Lower lobe of right lung (tissue), 2 donors: ENCODE results near the gene BEND6. TPM values are rescaled to one million over a fixed set of nuclear protein-coding genes. Genes with fewer than 3 reads are reported as not detected.

Source experiments
- ATAC-seq, 2 donors: fragments of 200-7000 bp; cut with Tn5 transposase; one replicate each; pipeline ENCODE4 v1.9.1; 2020 to 2022; ENCODE audit warnings: mild to moderate bottlenecking in 2 of 2, moderate library complexity in 2 of 2
- DNase-seq: peaks from one replicate; pipeline ENCODE4 v3.0.0-alpha.2; 2020
- H3K27ac ChIP-seq: fragments of 200-600 bp; one replicate; pipeline ENCODE4 v1.8.0; 2022
- H3K27me3 ChIP-seq: fragments of 200-600 bp; one replicate; pipeline ENCODE4 v1.8.0; 2022; ENCODE audit warnings: low read depth
- H3K36me3 ChIP-seq: fragments of 200-600 bp; one replicate; pipeline ENCODE4 v1.8.0; 2022; ENCODE audit warnings: mild to moderate bottlenecking
- H3K4me1 ChIP-seq: fragments of 200-600 bp; one replicate; pipeline ENCODE4 v1.8.0; 2022
- H3K4me3 ChIP-seq: fragments of 200-600 bp; one replicate; pipeline ENCODE4 v1.8.0; 2022; ENCODE audit warnings: mild to moderate bottlenecking
- H3K9me3 ChIP-seq: fragments of 200-600 bp; one replicate; pipeline ENCODE4 v1.8.0; 2022
- CTCF ChIP-seq: fragments of 200-600 bp; IDR thresholded peaks from one replicate; pipeline ENCODE4 v1.8.0; 2022; ENCODE audit warnings: antibody characterized with exemption, mild to moderate bottlenecking
- intact Hi-C: fragments of 100-400 bp; cut with DNase I; formaldehyde crosslinking; loops from one replicate; pipeline ENCODE4 v1.11.0; 2022
- total RNA-seq: library from RNA; stranded (reverse); fragmentation: NEBNext Ultra II Directional; extraction: Animal tissue kit (Norgen Biotek cat#: 25700); gene quantifications from one replicate; pipeline ENCODE4 v1.2.1, GENCODE V29; 2021
- donor health status: DM: no; HTN: yes; CAD: no; lungs with severe emphysema.

BEND6 gene
- total RNA-seq, 1 donor from 2014 or later = 0.32 TPM

GRCh38 chr6:56986611-56987010 is 31.7 kb downstream of the BEND6 start:
- no peak overlapping the region for H3K4me3 ChIP-seq
- H3K27ac ChIP-seq = no peak overlapping the region
- no peaks in the 10 kb centered on the region for H3K36me3 ChIP-seq
- H3K9me3 ChIP-seq = no peaks in the 10 kb centered on the region
- TF ChIP-seq CTCF = no peak
- H3K27me3 ChIP-seq = no peaks in the 10 kb centered on the region
- intact Hi-C loops = no loop called here
- no peak for ATAC-seq
- no peak for DNase-seq
- H3K4me1 ChIP-seq = no peaks in the 10 kb centered on the region

DNA sequence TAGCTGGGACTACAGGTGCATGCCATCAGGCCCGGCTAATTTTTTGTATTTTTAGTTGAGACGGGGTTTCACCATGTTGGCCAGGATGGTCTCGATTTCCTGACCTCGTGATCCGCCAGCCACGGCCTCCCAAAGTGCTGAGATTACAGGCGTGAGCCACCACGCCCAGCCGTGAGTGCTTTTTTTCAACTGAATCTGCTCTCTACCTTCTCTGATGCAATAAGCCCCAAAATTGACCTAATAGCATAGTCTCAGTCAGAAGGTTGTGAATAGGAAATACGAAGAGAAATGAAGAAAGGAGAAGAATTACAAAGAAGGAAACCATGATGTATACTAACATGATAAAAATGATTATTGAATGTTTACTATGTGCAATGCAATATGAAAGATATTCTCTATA is 33.2 kb downstream of the BEND6 start:
- TF ChIP-seq CTCF = no peak
- Histone ChIP-seq H3K27me3 (no peaks in the 10 kb centered on the region), H3K4me1 (no peaks in the 10 kb centered on the region), H3K9me3 (no peaks in the 10 kb centered on the region), H3K36me3 (no peaks in the 10 kb centered on the region), H3K27ac (no peak overlapping the region), H3K4me3 (no peak overlapping the region)
- DNase-seq (no peak), ATAC-seq (no peak)
- intact Hi-C loops = no loop called here

- Histone ChIP-seq H3K4me1 (no peaks in the 10 kb centered on the region), H3K27me3 (no peaks in the 10 kb centered on the region), H3K4me3 (no peak overlapping the region), H3K27ac (no peak overlapping the region), H3K36me3 (no peaks in the 10 kb centered on the region), H3K9me3 (no peaks in the 10 kb centered on the region)
- no peak for ATAC-seq
- DNase-seq = no peak
- intact Hi-C loops = no loop called here
- no peak for TF ChIP-seq CTCF
Observed at GRCh38 chr6:56992036-56992435, 37.1 kb downstream of the BEND6 start.

DNA sequence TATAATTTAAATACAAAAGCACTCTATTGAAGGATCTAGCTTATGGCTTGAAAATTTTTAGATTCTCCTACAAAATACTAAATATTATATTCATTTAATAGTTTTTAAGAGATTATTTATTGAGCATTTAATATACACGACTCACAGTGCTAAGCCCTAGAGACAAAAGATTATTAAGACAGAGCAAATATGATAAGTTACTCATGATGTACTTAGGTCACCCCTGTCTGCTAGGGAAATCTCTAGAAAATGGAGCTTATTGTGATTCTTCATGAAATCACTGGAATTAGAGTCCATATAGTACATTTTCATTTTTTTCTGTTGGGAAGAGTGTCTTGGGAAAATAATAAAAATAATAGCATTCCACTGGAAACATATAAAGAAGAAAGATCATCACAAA is 37.8 kb downstream of the BEND6 start:
- Histone ChIP-seq H3K4me3 (no peak overlapping the region), H3K9me3 (no peaks in the 10 kb centered on the region), H3K27ac (no peak overlapping the region), H3K27me3 (no peaks in the 10 kb centered on the region), H3K36me3 (no peaks in the 10 kb centered on the region), H3K4me1 (no peaks in the 10 kb centered on the region)
- no peak for ATAC-seq
- intact Hi-C loops = no loop called here
- no peak for DNase-seq
- no peak for TF ChIP-seq CTCF

GRCh38 chr6:56995347-56995902 is 40.5 kb downstream of the BEND6 start:
- DNase-seq (no peak), ATAC-seq (no peak)
- Histone ChIP-seq H3K4me3 (no peak overlapping the region), H3K27ac (no peak overlapping the region), H3K4me1 (no peaks in the 10 kb centered on the region), H3K9me3 (no peaks in the 10 kb centered on the region), H3K36me3 (no peaks in the 10 kb centered on the region), H3K27me3 (no peaks in the 10 kb centered on the region)
- intact Hi-C loops = no loop called here
- no peak for TF ChIP-seq CTCF

DNA sequence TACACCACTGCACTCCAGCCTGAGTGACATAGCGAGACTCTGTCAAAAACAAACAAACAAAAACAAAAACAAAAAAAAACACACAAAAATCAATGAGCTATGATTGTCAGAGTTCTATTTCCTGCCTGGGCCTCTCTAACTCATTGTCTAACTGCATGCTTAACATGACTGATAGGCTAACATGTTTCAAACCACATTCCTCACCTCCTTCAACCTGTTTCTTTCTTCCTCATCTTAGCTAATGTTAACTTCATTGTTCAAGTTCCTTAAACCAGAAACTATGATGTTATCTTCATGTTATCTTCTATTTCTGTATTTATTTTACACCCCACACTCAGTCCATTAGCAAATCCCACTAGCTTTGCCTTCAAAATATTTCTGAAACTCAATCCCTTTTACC is 41.5 kb downstream of the BEND6 start:
- intact Hi-C loops = no loop called here
- Histone ChIP-seq H3K27ac (no peak overlapping the region), H3K4me3 (no peak overlapping the region), H3K4me1 (no peaks in the 10 kb centered on the region), H3K27me3 (no peaks in the 10 kb centered on the region), H3K9me3 (no peaks in the 10 kb centered on the region), H3K36me3 (no peaks in the 10 kb centered on the region)
- DNase-seq (no peak), ATAC-seq (no peak)
- no peak for TF ChIP-seq CTCF
